ENCODE data around the gene ZNF618.
"Not testable (repeated sequence)": the region's sequence is repeated elsewhere in the genome, so short reads cannot be mapped to it uniquely, and the experiment has no call there.

The ZNF618 gene

DNA sequence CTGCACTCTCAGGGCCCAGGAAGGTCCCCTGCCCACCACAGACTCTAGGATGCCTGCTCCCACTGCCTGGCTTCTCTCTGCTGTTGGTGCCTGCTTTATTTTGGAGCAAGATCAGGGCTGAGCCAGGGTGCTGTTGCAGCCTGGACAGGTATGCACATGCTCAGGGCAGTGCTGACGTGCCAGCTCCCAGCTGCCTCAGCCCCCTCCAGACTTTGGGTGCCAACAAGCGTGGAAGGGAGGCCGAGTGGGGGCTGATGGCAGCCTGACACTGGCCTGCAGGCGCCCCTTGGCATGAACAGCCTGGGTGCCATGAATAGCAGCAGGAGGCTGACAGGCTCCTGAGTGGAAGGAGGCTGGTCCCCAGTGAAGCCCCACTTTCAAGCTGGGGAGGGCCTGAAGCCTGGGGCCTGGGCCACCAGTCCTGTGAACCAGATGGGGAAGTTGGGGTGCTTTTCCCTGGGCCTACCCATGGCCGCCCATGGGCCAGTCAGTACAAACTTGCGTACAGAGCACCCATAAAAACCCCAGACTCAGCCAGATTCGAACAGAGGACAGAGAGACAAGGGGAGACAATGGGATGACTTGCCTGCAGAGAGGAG lies 195.2 kb downstream of the ZNF618 start:
- DNase-seq, result no peak

GRCh38 chr9:114072184-114073140 lies 196.4 kb downstream of the ZNF618 start:
- no peak for DNase-seq

GRCh38 chr9:114075602-114076001 lies 199.5 kb downstream of the ZNF618 start:
- DNase-seq, result no peak

GRCh38 chr9:114076237-114077161 lies 200.4 kb downstream of the ZNF618 start:
- no peak for DNase-seq

DNA sequence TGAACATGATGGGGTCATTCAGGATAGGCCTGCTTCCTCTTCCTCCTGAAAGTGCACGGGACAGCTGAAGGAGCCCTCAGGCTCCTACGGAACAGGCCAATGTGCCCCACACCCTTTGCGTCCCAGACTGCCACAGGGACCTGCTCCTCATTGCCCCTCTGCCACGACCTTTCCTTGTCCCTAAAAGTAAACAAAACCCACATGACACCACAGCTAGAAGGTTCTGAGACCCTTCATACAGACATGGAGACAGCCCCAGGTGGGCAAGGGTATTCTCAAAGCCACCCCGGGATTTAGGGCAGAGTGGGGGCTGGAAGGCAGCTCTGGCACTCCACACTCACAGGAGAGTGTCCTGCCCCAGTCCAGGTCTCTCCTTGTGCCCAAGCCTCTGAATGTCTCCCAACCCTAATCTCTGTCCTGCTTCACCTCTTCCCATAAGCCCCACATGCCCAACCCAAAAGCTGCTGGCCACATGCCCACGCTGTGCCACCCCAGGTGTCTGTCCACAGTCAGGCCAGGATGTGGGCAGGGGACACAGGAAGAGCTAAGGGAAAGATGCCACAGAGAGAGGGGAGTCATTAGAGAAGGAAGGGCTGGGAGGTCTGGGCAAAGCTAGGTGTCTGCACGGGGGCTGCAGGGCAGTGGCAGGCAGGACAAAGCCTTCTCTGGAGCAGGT lies 201.2 kb downstream of the ZNF618 start:
- no peak for DNase-seq

DNA sequence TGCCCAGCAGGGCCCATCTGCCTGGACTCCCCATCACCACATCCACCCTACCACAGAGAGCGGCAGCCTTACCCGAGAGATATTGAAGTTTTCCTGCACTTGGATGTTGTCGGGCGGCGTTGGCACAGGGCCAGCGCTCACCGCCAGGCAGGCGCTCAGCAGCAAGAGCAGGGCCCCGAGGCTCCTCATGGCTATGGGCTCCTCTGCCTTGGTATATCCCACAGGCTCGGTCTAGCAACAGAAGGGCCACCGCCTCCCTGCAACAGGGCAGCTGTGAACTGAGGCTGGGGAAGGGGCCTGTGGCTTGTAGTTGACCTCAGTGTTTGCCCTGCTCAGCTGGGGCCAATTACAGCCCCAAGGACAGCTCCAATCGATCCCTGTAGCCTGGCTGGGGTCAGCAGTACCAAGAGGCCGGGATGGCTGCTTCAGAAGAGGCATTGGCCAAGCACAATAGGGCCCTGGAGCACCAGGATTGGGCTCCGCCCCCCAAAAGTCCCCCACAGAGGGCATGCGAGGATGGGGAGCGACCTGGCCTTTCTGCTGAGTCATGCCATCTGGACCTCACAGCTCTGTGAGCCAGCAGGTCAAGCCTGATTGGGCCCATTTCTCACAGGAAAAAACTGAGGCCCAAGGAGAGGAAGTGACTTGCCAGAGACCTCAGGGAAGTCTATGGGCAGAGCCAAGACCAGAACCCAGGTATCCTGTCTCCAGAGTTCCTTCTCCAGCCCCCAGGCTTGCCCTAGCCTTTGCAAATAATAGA lies 202.1 kb downstream of the ZNF618 start, which contains the start of gene AMBP:
TSS of gene AMBP (minus strand) at position 280 of the 760 bp plus-strand sequence. CDS start at position 189, 91 bp downstream.
- no peak for DNase-seq

- no peak for DNase-seq
Observed at GRCh38 chr9:114078781-114079156, 202.7 kb downstream of the ZNF618 start.

- DNase-seq, result no peak
Observed at GRCh38 chr9:114080195-114080772, 204.2 kb downstream of the ZNF618 start.

DNA sequence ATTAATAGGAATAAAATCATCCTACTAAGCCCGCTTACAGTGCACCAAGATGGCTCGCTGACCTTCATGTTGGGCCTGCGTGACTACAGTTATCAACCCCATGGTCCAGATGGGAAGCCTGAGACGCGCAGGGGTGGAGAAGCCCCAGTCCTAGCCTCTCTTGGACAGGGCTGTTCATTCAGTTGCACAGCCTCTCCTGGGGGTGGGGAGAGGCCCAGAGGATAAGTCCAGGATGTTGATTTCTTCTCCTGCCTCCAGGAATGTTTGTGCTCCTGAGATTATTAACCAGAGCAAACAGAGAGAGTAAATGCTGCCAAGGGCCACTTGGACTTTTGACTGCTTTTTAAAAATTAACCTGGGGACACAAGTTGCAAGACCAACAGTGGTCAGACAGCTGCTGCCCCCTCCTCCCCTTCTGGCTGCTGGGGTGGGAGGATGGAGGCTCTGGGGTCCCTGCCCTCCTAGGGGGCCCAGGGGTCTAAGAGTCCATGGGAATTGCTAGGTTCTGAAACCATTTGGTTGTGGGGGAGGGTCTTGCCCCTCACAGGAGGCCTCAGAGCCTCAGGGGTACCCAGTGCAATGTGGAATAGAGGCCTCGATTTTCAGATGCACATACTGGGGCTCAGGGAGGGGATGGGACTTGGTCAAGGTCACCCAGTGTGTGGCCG lies 204.8 kb downstream of the ZNF618 start:
- DNase-seq, result no peak

- DNase-seq, result no peak
Observed at GRCh38 chr9:114081441-114082016, 205.4 kb downstream of the ZNF618 start.

DNA sequence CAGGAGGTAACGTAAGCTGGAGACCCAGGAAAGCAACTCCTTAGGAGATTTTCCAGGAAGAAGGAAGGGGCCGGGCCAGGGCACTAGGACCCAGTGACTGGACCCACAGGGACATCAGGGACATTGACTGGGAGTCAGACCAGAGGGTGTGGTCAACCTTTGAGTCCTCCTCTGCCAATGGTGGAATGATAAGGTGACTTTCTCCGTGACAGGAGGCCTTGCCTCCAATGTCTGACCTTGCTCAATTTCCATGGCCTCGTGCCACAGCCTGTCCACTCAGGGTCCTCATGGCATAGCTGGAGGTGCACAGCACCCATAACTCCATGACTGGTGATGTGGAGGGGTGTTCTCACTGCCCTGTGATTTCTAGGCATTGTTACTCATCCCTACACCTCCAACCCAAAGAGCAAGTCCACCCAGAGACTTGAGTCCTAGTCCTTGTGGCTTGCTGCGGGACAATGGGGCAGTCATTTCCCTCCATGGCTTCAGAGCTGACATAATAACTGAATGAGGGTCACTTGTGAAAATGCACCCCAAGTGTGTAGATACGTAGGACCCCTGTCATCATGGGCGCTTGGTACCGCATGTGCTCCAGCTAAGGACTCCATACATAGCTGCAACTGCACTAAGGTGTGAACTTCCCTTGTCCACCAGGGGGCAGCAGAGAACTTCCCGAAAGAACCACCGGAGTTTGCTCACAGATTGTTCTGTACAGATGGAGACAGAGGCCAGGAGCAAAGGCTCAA lies 206.1 kb downstream of the ZNF618 start:
- peak; percentile 62 for DNase-seq

DNA sequence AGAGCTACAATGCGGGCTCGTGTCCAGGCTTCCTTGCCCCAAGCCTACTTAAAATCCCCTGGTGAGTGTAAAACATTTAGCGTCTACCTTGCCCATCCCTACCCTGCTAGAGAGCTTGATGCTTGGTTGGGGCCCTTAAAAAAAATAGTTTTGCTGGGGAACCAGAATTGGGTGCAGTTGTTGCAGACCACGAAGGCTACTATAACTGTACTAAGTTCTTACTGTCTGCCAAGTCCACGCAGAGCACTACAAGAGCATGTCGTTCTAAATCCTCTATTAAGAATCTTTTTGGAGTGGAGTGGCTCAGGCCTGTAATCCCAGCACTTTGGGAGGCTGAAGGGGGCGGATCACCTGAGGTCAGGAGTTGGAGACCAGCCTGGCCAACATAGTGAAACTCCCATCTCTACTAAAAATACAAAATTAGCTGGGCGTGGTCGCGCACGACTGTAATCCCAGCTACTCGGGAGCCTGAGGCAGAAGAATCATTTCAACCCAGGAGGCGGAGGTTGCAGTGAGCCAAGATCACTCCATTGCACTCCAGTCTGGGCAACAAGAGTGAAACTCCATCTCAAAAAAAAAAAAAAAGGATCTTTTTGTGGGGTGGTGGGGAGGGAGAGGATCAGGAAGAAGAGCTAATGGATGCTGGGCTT lies 206.8 kb downstream of the ZNF618 start:
- not testable (repeated sequence) for DNase-seq

- DNase-seq, result no peak
Observed at GRCh38 chr9:114083666-114084065, 207.6 kb downstream of the ZNF618 start.

GRCh38 chr9:114084282-114085073 lies 208.4 kb downstream of the ZNF618 start:
- no peak for DNase-seq

GRCh38 chr9:114085387-114085789 lies 209.3 kb downstream of the ZNF618 start:
- no peak for DNase-seq

GRCh38 chr9:114086009-114086408 lies 209.9 kb downstream of the ZNF618 start:
- DNase-seq, result no peak

DNA sequence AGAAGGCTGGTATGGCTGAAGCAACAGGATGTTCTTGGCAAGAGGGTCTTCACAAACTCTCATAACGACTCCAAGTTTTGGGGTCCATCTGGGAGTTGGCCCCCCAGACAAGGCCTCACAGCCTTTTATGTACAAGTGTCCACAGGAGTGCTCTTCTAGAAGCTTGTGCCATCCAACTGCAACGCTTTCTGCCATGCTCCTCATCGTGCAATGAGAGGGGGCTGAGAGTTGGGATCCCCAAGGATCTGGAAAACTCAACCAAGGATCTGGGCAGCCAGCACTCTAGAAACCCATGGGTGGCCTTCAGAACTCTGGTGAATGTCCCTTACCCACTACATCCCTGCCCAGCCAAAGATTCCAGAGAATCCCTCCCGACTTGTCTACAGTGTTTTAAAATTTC lies 210.5 kb downstream of the ZNF618 start:
- DNase-seq, result no peak

DNA sequence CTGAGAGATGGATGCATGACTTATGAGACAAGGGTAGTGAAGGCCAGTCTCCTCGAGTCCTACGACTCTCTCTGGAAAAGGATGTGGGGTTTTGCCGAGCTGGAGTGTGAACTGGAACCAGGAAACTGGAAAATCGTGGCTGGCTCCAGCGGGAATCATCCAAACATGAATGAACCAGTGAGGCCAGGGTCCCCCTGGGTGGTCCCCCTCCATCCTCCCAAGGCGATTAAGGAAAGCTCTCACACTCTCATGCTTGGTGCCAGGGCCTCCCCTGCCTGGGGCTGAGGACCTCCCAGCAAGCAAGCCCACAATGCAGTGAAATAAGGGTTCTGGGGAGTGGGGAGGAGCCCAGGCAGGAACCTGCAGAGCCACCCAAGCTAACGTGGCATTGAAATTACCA lies 211.6 kb downstream of the ZNF618 start:
- DNase-seq, result no peak

Data from DMS153 (cell line).